ENCODE measurements around the gene ADH1A. TPM values are rescaled to one million over a fixed set of nuclear protein-coding genes. Genes with fewer than 3 reads are reported as not detected.

The ADH1A gene
- total RNA-seq, 1 donor from 2014 or later = not detected

DNA sequence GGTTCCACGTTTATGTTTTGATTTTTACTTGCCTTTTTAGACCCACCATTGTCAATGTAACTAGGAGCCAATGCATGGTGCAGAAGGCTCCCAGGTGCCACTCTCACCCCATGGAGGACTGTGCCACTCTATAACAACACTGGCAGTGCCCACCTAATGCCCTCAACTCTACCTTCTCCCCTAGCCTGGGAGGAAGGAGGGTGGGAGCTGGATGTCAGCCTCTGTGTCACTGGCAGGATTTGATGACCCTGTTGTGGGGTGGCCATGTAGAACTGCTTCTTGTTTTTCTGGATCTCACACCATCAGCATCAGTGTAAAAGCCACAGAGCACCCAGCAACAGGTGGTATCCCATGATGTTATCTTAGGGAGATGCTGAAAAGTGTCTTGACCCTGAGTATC, 44.1 kb upstream of the ADH1A start:
- DNase-seq (ENCODE audit: low spot score) = no peak
- Histone ChIP-seq H3K4me2 (no peak overlapping the region), H3K4me3 (no peak overlapping the region), H3K27me3 (no peaks in the 10 kb centered on the region), H3K79me2 (ENCODE audit: low read depth) (no peaks in the 10 kb centered on the region), H2AFZ (replicated peaks) (no peak overlapping the region), H3K36me3 (no peaks in the 10 kb centered on the region), H3K4me1 (no peaks in the 10 kb centered on the region), H3K9me3 (ENCODE audit: low read depth) (no peaks in the 10 kb centered on the region), H3F3A (ENCODE audit: low read depth) (no peaks in the 10 kb centered on the region), H3K27ac (no peak overlapping the region), H4K20me1 (ENCODE audit: low read depth) (no peaks in the 10 kb centered on the region), H3K9ac (no peak overlapping the region)
- no peaks in the 10 kb centered on the region for H3K36me3 Mint-ChIP-seq
- H3K9me3 Mint-ChIP-seq = no peaks in the 10 kb centered on the region
- H3K4me1 Mint-ChIP-seq = no peaks in the 10 kb centered on the region
- no peak overlapping the region for H3K27ac Mint-ChIP-seq
- TF ChIP-seq EZH2phosphoT487 (IDR thresholded peaks at IDR 0.05) (no peak), EZH2 (IDR thresholded peaks at IDR 0.05) (no peak)
- TF ChIP-seq, protein P1, sequence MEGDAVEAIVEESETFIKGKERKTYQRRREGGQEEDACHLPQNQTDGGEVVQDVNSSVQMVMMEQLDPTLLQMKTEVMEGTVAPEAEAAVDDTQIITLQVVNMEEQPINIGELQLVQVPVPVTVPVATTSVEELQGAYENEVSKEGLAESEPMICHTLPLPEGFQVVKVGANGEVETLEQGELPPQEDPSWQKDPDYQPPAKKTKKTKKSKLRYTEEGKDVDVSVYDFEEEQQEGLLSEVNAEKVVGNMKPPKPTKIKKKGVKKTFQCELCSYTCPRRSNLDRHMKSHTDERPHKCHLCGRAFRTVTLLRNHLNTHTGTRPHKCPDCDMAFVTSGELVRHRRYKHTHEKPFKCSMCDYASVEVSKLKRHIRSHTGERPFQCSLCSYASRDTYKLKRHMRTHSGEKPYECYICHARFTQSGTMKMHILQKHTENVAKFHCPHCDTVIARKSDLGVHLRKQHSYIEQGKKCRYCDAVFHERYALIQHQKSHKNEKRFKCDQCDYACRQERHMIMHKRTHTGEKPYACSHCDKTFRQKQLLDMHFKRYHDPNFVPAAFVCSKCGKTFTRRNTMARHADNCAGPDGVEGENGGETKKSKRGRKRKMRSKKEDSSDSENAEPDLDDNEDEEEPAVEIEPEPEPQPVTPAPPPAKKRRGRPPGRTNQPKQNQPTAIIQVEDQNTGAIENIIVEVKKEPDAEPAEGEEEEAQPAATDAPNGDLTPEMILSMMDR (IDR thresholded peaks at IDR 0.05) = no peak
- no peak overlapping the region for H3K4me3 Mint-ChIP-seq
- no peaks in the 10 kb centered on the region for H3K27me3 Mint-ChIP-seq (ENCODE audit: insufficient read depth, low read depth)

DNA sequence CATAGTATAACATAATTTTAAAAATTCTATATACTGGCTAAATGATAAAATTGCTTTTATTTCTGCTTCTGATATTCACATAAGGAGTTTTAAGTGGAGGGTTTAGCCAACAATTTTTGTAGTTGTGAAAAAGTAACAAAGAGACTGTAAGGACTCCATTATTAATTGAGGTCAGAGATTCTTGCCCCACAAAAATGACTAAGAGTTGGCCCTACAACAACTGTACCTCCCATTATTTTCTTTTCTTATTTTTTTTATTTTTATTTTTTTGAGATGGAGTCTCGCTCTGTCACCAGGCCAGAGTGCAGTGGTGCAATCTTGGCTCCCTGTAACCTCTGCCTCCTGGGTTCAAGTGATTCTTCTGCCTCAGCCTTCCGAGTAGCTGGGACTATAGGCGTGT, 39.9 kb upstream of the ADH1A start:
- Histone ChIP-seq H4K20me1 (ENCODE audit: low read depth) (no peaks in the 10 kb centered on the region), H3F3A (ENCODE audit: low read depth) (no peaks in the 10 kb centered on the region), H3K27ac (no peak overlapping the region), H3K27me3 (no peaks in the 10 kb centered on the region), H3K9ac (no peak overlapping the region), H3K9me3 (ENCODE audit: low read depth) (no peaks in the 10 kb centered on the region), H2AFZ (replicated peaks) (no peak overlapping the region), H3K36me3 (no peaks in the 10 kb centered on the region), H3K79me2 (ENCODE audit: low read depth) (no peaks in the 10 kb centered on the region), H3K4me3 (no peak overlapping the region), H3K4me1 (no peaks in the 10 kb centered on the region), H3K4me2 (no peak overlapping the region)
- H3K27me3 Mint-ChIP-seq (ENCODE audit: insufficient read depth, low read depth) = no peaks in the 10 kb centered on the region
- H3K9me3 Mint-ChIP-seq = peaks cover 3% of the 10 kb centered on the region
- H3K4me3 Mint-ChIP-seq = no peak overlapping the region
- DNase-seq (ENCODE audit: low spot score) = no peak
- TF ChIP-seq EZH2phosphoT487 (IDR thresholded peaks at IDR 0.05) = no peak
- TF ChIP-seq, protein P1 (IDR thresholded peaks at IDR 0.05) = no peak
- no peak for TF ChIP-seq EZH2 (IDR thresholded peaks at IDR 0.05)
- no peaks in the 10 kb centered on the region for H3K4me1 Mint-ChIP-seq
- no peaks in the 10 kb centered on the region for H3K36me3 Mint-ChIP-seq
- H3K27ac Mint-ChIP-seq = no peak overlapping the region

DNA sequence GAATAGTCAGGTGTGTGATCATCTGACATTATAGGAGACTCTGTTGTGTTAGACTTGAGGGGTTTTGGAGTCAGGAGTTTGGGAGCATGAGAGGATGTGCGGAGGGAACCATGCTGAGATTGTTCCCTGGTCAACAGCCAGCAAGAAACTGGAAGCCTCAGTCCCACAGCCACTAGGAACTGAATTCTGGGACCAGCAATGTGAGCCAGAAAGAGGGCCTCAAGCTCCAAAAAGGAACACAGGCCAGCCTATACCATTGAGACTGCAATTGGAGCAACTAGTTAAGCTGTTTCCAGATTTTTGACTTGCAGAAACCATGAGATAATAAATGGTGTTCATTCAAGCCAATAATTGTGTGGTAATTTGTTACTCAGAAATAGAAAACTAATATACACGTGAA, 39.1 kb upstream of the ADH1A start:
- Histone ChIP-seq H3K36me3 (no peaks in the 10 kb centered on the region), H3F3A (ENCODE audit: low read depth) (no peaks in the 10 kb centered on the region), H3K9me3 (ENCODE audit: low read depth) (no peaks in the 10 kb centered on the region), H3K79me2 (ENCODE audit: low read depth) (no peaks in the 10 kb centered on the region), H3K27me3 (no peaks in the 10 kb centered on the region), H3K4me2 (no peak overlapping the region), H3K4me1 (no peaks in the 10 kb centered on the region), H3K9ac (no peak overlapping the region), H4K20me1 (ENCODE audit: low read depth) (no peaks in the 10 kb centered on the region), H2AFZ (replicated peaks) (no peak overlapping the region), H3K27ac (no peak overlapping the region), H3K4me3 (no peak overlapping the region)
- DNase-seq (ENCODE audit: low spot score) = no peak
- no peaks in the 10 kb centered on the region for H3K36me3 Mint-ChIP-seq
- no peak for TF ChIP-seq EZH2phosphoT487 (IDR thresholded peaks at IDR 0.05)
- TF ChIP-seq EZH2 (IDR thresholded peaks at IDR 0.05) = no peak
- no peak overlapping the region for H3K4me3 Mint-ChIP-seq
- H3K27ac Mint-ChIP-seq = no peak overlapping the region
- H3K27me3 Mint-ChIP-seq (ENCODE audit: insufficient read depth, low read depth) = no peaks in the 10 kb centered on the region
- no peaks in the 10 kb centered on the region for H3K4me1 Mint-ChIP-seq
- H3K9me3 Mint-ChIP-seq = peaks cover 3% of the 10 kb centered on the region

DNA sequence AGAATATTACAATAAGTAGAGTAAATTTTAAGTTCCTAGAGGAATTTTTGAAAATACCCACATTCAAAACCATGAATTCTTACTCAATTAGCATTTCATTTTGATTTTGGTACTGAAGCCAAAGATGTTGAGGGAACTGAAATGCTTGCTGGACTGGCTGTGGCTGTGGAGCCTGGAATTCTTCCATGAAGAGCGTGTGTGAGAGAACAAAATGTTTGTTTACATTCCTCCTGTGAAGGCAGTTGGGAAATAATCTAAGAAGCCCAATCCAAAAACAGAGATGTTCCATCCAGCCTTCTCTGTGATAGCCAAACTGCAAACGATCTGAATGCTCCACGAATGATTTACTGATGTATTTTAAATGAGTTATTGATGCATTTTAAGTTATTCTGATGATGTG, 34.2 kb upstream of the ADH1A start:
- TF ChIP-seq, protein P1 (IDR thresholded peaks at IDR 0.05) = no peak
- TF ChIP-seq EZH2phosphoT487 (IDR thresholded peaks at IDR 0.05) (no peak), EZH2 (IDR thresholded peaks at IDR 0.05) (no peak)
- H3K27me3 ChIP-seq = no peaks in the 10 kb centered on the region
- H3K4me1 Mint-ChIP-seq = peaks cover 10% of the 10 kb centered on the region
- H3K79me2 ChIP-seq (ENCODE audit: low read depth) = no peaks in the 10 kb centered on the region
- no peak overlapping the region for H2AFZ ChIP-seq (replicated peaks)
- H3K4me3 ChIP-seq = no peak overlapping the region
- H3F3A ChIP-seq (ENCODE audit: low read depth) = peaks cover 6% of the 10 kb centered on the region
- no peak overlapping the region for H3K4me2 ChIP-seq
- no peak overlapping the region for H3K9ac ChIP-seq
- H3K36me3 ChIP-seq = no peaks in the 10 kb centered on the region
- H3K27ac Mint-ChIP-seq = no peak overlapping the region
- no peaks in the 10 kb centered on the region for H3K9me3 ChIP-seq (ENCODE audit: low read depth)
- H3K9me3 Mint-ChIP-seq = peaks cover 3% of the 10 kb centered on the region
- H3K27me3 Mint-ChIP-seq (ENCODE audit: insufficient read depth, low read depth) = no peaks in the 10 kb centered on the region
- no peak overlapping the region for H3K27ac ChIP-seq
- peaks cover 11% of the 10 kb centered on the region for H3K4me1 ChIP-seq
- H3K4me3 Mint-ChIP-seq = no peak overlapping the region
- H3K36me3 Mint-ChIP-seq = no peaks in the 10 kb centered on the region
- no peaks in the 10 kb centered on the region for H4K20me1 ChIP-seq (ENCODE audit: low read depth)
- DNase-seq (ENCODE audit: low spot score) = no peak

Data from neural progenitor cell (in vitro differentiated cells).